Epithelial cell of proximal tubule (primary cell): ENCODE data around the gene CLCNKB. TPM values are rescaled to one million over a fixed set of nuclear protein-coding genes. Genes with fewer than 3 reads are reported as not detected.

ENCODE experiments used
- DNase-seq: peaks from one replicate; pipeline ENCODE4 v3.0.0-alpha.2; 2011; ENCODE audit warnings: low read depth
- H3K4me3 ChIP-seq: 2 replicates; pipeline ENCODE4 v1.5.1; 2011; ENCODE audit warnings: low read depth, mild to moderate bottlenecking, low read length
- total RNA-seq: library from RNA; depleted of rRNA; stranded (reverse); fragments of >200 nt; gene quantifications from 2 replicates; pipeline ENCODE4 v1.2.3, GENCODE V29; 2015
- TF ChIP-seq, protein P1 (sequence below): conservative IDR thresholded peaks from 2 replicates; pipeline ENCODE4 v1.5.1; 2012; ENCODE audit warnings: low read depth, mild to moderate bottlenecking, low read length

CLCNKB gene
- total RNA-seq, 1 donor from 2014 or later = 0.98 TPM

DNA sequence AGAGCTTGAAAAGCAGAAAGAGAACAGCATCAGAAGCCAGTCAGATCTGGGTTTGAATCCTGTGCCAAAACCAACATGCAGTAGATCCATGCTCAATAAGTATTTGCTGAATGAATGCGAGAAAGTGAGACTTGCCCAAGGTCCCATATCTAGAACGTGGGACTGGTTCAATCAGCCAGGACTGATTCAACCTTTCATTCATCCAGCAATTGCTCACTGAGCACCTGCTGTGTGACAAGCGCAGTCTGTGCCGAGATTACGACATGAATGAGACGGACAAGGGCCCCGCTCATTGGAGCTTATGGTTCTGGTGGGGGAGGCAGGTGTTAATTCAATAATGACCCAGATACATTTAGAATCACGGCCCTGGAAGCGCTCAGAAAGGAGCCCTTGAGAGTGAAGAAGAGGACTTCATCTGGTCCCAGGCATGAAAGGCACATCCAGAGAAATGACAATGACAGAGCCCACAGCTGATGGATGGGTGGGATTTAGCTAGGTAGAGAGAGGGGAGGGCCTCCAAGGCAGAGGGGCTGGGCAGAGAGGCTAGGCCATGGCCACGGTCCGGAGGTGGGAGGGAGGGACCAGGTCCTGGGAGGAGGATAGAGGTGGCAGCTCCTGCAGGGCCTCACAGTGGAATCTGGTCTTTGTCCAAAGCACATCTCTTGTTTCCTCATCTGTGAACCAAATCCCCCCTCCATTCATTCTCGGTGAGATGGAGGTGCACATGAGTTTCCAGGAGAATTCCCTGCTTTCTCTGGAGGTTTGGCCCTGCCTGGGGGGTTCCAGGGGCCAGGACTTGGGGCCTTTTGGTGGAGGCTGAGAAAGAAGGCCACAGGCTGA lies 34.0 kb downstream of the CLCNKB start:
- no peak overlapping the region for H3K4me3 ChIP-seq
- DNase-seq = no peak
- TF ChIP-seq, protein P1, sequence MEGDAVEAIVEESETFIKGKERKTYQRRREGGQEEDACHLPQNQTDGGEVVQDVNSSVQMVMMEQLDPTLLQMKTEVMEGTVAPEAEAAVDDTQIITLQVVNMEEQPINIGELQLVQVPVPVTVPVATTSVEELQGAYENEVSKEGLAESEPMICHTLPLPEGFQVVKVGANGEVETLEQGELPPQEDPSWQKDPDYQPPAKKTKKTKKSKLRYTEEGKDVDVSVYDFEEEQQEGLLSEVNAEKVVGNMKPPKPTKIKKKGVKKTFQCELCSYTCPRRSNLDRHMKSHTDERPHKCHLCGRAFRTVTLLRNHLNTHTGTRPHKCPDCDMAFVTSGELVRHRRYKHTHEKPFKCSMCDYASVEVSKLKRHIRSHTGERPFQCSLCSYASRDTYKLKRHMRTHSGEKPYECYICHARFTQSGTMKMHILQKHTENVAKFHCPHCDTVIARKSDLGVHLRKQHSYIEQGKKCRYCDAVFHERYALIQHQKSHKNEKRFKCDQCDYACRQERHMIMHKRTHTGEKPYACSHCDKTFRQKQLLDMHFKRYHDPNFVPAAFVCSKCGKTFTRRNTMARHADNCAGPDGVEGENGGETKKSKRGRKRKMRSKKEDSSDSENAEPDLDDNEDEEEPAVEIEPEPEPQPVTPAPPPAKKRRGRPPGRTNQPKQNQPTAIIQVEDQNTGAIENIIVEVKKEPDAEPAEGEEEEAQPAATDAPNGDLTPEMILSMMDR = no peak

DNA sequence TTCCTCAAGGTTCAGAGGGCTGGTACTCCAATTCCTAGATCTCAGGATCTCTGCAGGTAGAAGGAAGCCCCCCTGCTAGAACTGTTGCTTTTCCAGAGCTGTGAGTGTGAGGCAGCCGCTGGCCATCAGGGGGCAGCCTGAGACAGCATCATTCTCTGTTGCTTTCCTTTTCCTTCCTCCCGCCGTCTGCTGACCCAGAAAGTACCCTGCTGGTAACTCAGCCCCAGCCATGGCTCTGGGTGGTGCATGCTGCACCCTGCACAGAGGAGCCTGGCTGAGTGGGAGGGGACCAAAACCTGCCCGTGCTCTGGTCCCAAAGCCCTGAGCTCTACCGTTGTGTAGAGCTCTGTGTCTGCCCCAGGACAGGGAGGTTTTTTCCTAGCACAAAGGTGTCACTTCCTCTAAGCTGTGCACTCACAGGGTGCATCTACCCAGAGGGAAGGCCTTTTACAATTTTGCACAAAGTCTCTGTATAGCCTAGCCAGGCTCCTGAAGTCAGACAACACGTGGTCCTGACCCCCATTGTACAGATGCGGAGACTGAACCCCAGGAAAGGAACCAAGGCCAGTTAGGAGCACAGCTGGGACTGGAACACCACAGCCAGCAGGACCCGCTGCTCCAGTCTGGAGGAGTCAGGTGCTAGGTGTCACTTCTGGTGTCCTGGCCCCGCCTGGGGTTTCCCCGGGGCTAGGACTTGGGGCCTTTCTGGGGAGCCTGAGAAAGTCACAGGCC lies 35.5 kb downstream of the CLCNKB start:
- TF ChIP-seq, protein P1 = peak; percentile 91
- no peak overlapping the region for H3K4me3 ChIP-seq
- no peak for DNase-seq

DNA sequence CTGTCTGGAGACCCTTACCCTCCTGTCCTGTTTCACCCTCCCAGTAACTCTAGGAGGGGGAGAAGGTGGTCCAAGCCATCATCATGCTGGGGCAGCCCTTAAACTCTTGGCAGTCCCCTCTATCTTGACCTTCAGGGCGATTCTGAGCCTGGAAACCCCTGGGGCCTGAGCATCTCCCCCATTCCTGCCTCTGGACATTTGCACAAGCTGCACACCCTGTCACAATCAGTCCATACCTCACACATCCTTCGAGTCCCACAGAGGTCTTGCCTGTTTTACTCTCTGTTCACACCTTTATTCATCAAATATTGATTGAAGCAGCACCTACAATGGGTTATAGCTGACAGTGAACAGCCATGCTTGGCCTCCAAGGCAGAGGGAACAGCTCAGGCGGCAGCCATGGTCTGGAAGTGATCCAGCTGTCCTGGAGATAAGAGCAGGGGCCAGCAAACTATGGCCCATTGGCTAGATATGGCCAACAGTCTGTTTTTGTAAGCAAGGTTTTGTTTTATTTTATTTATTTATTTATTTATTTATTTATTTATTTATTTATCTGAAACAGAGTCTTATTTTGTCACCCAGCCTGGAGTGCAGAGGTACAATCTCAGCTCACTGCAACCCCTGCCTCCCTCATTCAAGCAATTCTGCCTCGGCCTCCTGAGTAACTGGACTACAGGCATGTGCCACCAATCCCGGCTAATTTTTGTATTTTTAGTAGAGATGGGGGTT lies 37.0 kb downstream of the CLCNKB start:
- DNase-seq = no peak
- H3K4me3 ChIP-seq = no peak overlapping the region
- TF ChIP-seq, protein P1 = no peak

DNA sequence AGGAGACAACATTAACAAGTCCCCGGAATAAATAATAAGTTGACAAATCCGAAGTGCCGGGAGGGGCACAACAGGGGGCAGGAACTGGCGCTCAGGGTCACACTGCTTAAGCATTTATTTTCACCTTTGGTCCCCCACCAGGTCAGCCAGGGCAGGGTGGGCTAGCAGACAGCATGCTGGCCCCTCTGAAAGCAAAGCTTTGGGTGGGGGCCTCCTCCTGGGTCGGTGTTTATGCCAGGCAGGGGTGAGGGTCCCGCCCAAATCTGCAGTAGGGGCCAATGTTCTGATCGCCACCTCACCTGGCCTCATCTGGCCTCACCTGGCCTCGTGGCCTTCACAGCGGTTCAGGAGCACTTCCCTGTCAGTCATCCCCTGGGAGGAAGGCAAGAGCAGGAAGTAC lies 38.1 kb downstream of the CLCNKB start:
- TF ChIP-seq, protein P1 = no peak
- DNase-seq = no peak
- no peak overlapping the region for H3K4me3 ChIP-seq

DNA sequence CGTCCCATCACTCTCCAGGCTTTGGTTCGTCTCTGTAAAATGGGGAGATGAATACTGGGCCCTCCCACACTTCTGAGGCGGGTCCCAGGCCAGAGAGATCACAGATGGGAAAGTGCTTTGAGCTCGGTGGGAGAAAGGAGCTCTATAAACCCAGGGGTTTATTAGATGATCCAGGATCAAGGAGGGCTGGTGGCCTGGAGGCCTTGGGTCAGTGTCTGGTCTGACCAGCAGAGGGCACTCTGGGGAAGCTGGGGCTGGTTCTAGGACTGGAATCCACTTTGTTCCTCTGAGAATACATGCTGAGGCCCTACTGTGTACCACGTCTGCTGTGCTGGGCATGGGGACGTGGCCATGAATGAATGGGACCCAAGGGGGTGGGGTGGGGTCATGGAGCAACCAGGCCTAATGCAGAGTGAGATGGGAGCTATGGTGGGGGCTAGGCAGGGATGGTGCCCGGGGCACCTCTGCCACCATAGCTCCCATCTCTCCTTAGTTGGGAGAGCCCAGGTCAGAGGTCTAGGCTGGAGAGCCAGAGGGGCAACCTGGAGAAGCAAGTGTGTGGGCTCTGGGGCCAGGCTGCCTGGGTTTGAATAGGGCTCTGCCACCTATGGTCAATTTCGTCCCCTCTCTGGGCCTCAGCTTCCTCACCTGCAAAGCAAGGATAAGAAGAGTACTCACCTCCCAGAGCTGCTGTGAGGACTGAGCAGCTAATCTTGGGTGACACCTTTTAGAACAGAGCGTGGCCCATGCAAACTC lies 38.9 kb downstream of the CLCNKB start:
- no peak for DNase-seq
- no peak overlapping the region for H3K4me3 ChIP-seq
- TF ChIP-seq, protein P1 = peak; percentile 92

DNA sequence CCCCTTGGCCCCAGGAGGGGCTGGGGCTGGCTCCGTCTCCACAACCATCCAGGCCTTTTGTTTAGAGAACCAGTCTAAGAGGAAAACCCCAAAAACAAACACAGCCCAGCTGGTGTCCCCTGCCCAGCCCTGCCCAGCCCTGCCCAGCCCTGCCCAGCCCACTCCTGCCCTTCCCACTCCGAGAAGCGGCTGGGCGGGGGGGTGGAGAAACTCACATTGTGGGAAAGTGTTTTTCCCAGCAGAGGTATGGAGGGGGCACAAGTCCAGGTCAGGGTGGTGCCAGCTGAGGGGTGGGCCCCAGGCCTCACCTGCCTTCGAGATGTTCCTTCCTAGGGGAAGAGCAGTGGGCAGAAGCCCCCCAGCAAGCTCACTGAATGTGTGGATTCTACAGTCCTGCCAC lies 39.9 kb downstream of the CLCNKB start:
- DNase-seq = no peak
- no peak overlapping the region for H3K4me3 ChIP-seq
- TF ChIP-seq, protein P1 = no peak
